HCT116 (cell line): ENCODE results near the gene SECISBP2L. TPM values are rescaled to one million over a fixed set of nuclear protein-coding genes. Genes with fewer than 3 reads are reported as not detected.
A peak's percentile ranks its signal among the peaks of the same experiment; 100 is the strongest.

Experiments
- ATAC-seq: fragments of 200-7000 bp; cut with Tn5 transposase; 2 replicates; pipeline ENCODE4 v1.9.1; 2020; ENCODE audit warnings: mild to moderate bottlenecking, moderate library complexity
- BruUV-seq: library from RNA; stranded (reverse); fragments of 400-500 nt; replicated peaks from 2 replicates; lab custom pipeline; 2021; lab: Mats Ljungman, UMichigan
- CTCF ChIA-PET: fragments of 300-600 bp; sonication (Branson Sonifier 250); formaldehyde crosslinking; loops from one replicate; lab custom pipeline; 2021; ENCODE audit warnings: antibody characterized with exemption; lab: Charles Lee
- POLR2A ChIA-PET: fragments of 300-600, 350-600 bp; sonication (Branson Sonifier 250); formaldehyde crosslinking; loops from one replicate; lab custom pipeline; 2021; ENCODE audit warnings: antibody characterized with exemption; lab: Charles Lee
- RAD21 ChIA-PET, 2 experiments: fragments of 300-600 bp; sonication (Branson Sonifier 250); formaldehyde crosslinking; loops; one replicate each; lab custom pipeline; 2023; ENCODE audit warnings: low total read pairs in 2 of 2; ENCODE audit not compliant: uncharacterized antibody in 2 of 2, unreplicated experiment in 2 of 2, low non-redundant PET in 1 of 2; lab: Charles Lee
- DNase-seq: peaks from one replicate; pipeline ENCODE4 v3.0.0-alpha.2; 2010; ENCODE audit warnings: low read depth, low spot score
- H2AFZ ChIP-seq: fragments of 200-600 bp; shearing (Covaris generic), sonication (generic); 2 replicates; pipeline ENCODE4 v1.6.1; 2017; ENCODE audit warnings: low read depth, mixed run types, mixed read lengths, antibody characterized with exemption, low read length; ENCODE audit not compliant: poor library complexity, severe bottlenecking
- H3K27ac ChIP-seq: 2 replicates; pipeline ENCODE4 v1.5.1; 2012; ENCODE audit warnings: low read depth, low read length
- H3K27me3 ChIP-seq: fragments of 200-600 bp; sonication (generic); 2 replicates; pipeline ENCODE4 v1.6.1; 2016; ENCODE audit warnings: mixed run types, low read length, mixed read lengths; ENCODE audit not compliant: insufficient read depth
- H3K36me3 ChIP-seq, 2 experiments: fragments of 200-500 bp in 1 of 2; fragments of 200-600 bp in 1 of 2; sonication (Bioruptor generic) in 1 of 2; sonication (generic) in 1 of 2; 2 replicates each; pipeline versions ENCODE4 v1.5.1 to v1.6.1; 2014 to 2016; ENCODE audit warnings: low read length in 2 of 2, inconsistent platforms in 1 of 2, mixed read lengths in 1 of 2, mixed run types in 1 of 2; ENCODE audit not compliant: insufficient read depth in 2 of 2, control insufficient read depth in 1 of 2
- H3K4me1 ChIP-seq, 2 experiments: fragments of 200-600 bp in 1 of 2; sonication (generic) in 1 of 2; 2 replicates each; pipeline versions ENCODE4 v1.5.1 to v1.6.1; 2012 to 2017; ENCODE audit warnings: low read length in 2 of 2, inconsistent platforms in 1 of 2, mild to moderate bottlenecking in 1 of 2, mixed read lengths in 1 of 2, mixed run types in 1 of 2, moderate library complexity in 1 of 2; ENCODE audit not compliant: insufficient read depth in 2 of 2, control insufficient read depth in 1 of 2
- H3K4me2 ChIP-seq: fragments of 200-600 bp; sonication (generic); 2 replicates; pipeline ENCODE4 v1.6.1; 2017; ENCODE audit warnings: mixed run types, low read length, mixed read lengths
- H3K4me3 ChIP-seq, 2 experiments: fragments of 200-600 bp in 1 of 2; sonication (generic) in 1 of 2; replicated peaks in 1 of 2; 2 replicates each; pipeline ENCODE4 v1.5.1; 2011 to 2016; ENCODE audit warnings: low read length in 2 of 2, control low read depth in 1 of 2, low read depth in 1 of 2, mild to moderate bottlenecking in 1 of 2, mixed read lengths in 1 of 2, mixed run types in 1 of 2
- H3K79me2 ChIP-seq: fragments of 200-600 bp; sonication (generic); 2 replicates; pipeline ENCODE4 v1.6.1; 2017; ENCODE audit warnings: mild to moderate bottlenecking, mixed run types, low read length, moderate library complexity, mixed read lengths; ENCODE audit not compliant: insufficient read depth
- H3K9ac ChIP-seq: fragments of 200-600 bp; sonication (generic); 2 replicates; pipeline ENCODE4 v1.6.1; 2016; ENCODE audit warnings: low read length, mixed read lengths
- H3K9me2 ChIP-seq: fragments of 200-600 bp; sonication (generic), shearing (Covaris generic); 2 replicates; pipeline ENCODE4 v1.6.1; 2017; ENCODE audit warnings: mixed run types, mild to moderate bottlenecking, moderate library complexity; ENCODE audit not compliant: insufficient read depth
- H3K9me3 ChIP-seq, 2 experiments: fragments of 200-500 bp in 1 of 2; fragments of 200-600 bp in 1 of 2; sonication (Bioruptor generic) in 1 of 2; sonication (generic) in 1 of 2; 2 replicates each; pipeline ENCODE4 v1.6.1; 2014 to 2017; ENCODE audit warnings: low read length in 2 of 2, mixed read lengths in 2 of 2, inconsistent platforms in 1 of 2, low read depth in 1 of 2, mild to moderate bottlenecking in 1 of 2, mixed run types in 1 of 2, moderate library complexity in 1 of 2; ENCODE audit not compliant: control insufficient read depth in 1 of 2, insufficient read depth in 1 of 2
- H4K20me1 ChIP-seq: fragments of 200-600 bp; sonication (generic), shearing (Covaris generic); 2 replicates; pipeline ENCODE4 v1.6.1; 2017; ENCODE audit warnings: mixed run types, mild to moderate bottlenecking, moderate library complexity; ENCODE audit not compliant: insufficient read depth
- CEBPB ChIP-seq: IDR thresholded peaks from 2 replicates; pipeline ENCODE4 v1.6.1; 2012; ENCODE audit warnings: low read depth
- ELF1 ChIP-seq: IDR thresholded peaks from 2 replicates; pipeline ENCODE4 v1.6.1; 2012; ENCODE audit warnings: low read depth, borderline replicate concordance
- JUND ChIP-seq: IDR thresholded peaks from 2 replicates; pipeline ENCODE4 v1.6.1; 2012
- MAX ChIP-seq: IDR thresholded peaks from 2 replicates; pipeline ENCODE4 v1.6.1; 2012
- RAD21 ChIP-seq: IDR thresholded peaks from 2 replicates; pipeline ENCODE4 v1.6.1; 2012; ENCODE audit warnings: low read depth, mild to moderate bottlenecking
- REST ChIP-seq: IDR thresholded peaks from 2 replicates; pipeline ENCODE4 v1.6.1; 2012; ENCODE audit warnings: low read depth
- SIN3A ChIP-seq: IDR thresholded peaks from 2 replicates; pipeline ENCODE4 v1.6.1; 2012; ENCODE audit warnings: low read depth
- SP1 ChIP-seq: IDR thresholded peaks from 2 replicates; pipeline ENCODE4 v1.6.1; 2012; ENCODE audit warnings: low read depth
- ZFX ChIP-seq: fragments of 450-650 bp; IDR thresholded peaks from 2 replicates; pipeline ENCODE4 v1.6.1; 2017
- intact Hi-C: fragments of 100-400 bp; cut with micrococcal nuclease; formaldehyde crosslinking; loops from 2 replicates; pipeline ENCODE4 v1.10.0; 2022
- total RNA-seq: library from RNA; stranded (reverse); gene quantifications from one replicate; pipeline ENCODE4 v1.2.1, GENCODE V29; 2021; ENCODE audit not compliant: unreplicated experiment

The SECISBP2L gene
- total RNA-seq, 1 experiment from 2014 or later: 22.9 TPM

- Histone ChIP-seq H3K27ac (no peak overlapping the region; the same call in 1 of the 2 replicates), H4K20me1 (no peaks in the 10 kb centered on the region), H2AFZ (peak overlapping the region; percentile 98), H3K9ac (no peak overlapping the region; the same call in 1 of the 2 replicates), H3K4me2 (peak overlapping the region; percentile 92), H3K9me3 (no peaks in the 10 kb centered on the region), H3K4me1 (peaks cover 4 to 18% of the 10 kb centered on the region in 2 experiments; a peak in 3 of 4 replicates), H3K79me2 (no peaks in the 10 kb centered on the region), H3K9me2 (no peaks in the 10 kb centered on the region; the same call in 1 of the 2 replicates), H3K4me3 (peak overlapping the region; percentile 48 to 60), H3K36me3 (no peaks in the 10 kb centered on the region), H3K27me3 (no peaks in the 10 kb centered on the region)
- ATAC-seq (peak; percentile 46), DNase-seq (no peak)
- BruUV-seq: no TSS peak
- ChIA-PET CTCF (interaction anchor here (4.2 kb wide), 1 partner anchor 101 kb away, joined by 46 read pairs; no protein-coding TSS in a partner anchor), POLR2A (interaction anchor here (0.5 to 1.7 kb wide), 4 partner anchors 10 to 161 kb away, joined by 3 to 15 read pairs (median 4); partner anchors contain the start of gene EID1), RAD21 (interaction anchor here in 1 of 2 experiments (1.6 kb wide), 1 partner anchor 101 kb away, joined by 4 read pairs; no protein-coding TSS in a partner anchor)
- intact Hi-C loops: loop anchor here (10.0 kb wide), 1 partner anchor 608 kb away; no protein-coding TSS in a partner anchor
- no peak for TF ChIP-seq RAD21
Observed at GRCh38 chr15:48962662-48963523, 83.4 kb downstream of the SECISBP2L start.

GRCh38 chr15:48955967-48956366 lies 90.3 kb downstream of the SECISBP2L start:
- Histone ChIP-seq H3K9me3 (no peaks in the 10 kb centered on the region), H3K4me1 (no peaks in the 10 kb centered on the region), H3K9me2 (no peaks in the 10 kb centered on the region; the same call in 1 of the 2 replicates), H3K9ac (no peak overlapping the region), H2AFZ (no peak overlapping the region), H3K79me2 (no peaks in the 10 kb centered on the region), H3K27me3 (no peaks in the 10 kb centered on the region), H3K27ac (no peak overlapping the region), H3K4me3 (no peak overlapping the region), H4K20me1 (no peaks in the 10 kb centered on the region), H3K4me2 (no peak overlapping the region), H3K36me3 (no peaks in the 10 kb centered on the region)
- ChIA-PET CTCF (no interaction called here), RAD21 (no interaction called here), POLR2A (no interaction called here)
- DNase-seq: no peak
- no TSS peak for BruUV-seq
- intact Hi-C loops: no loop called here
- ATAC-seq: no peak
- TF ChIP-seq JUND (no peak), REST (no peak), ZFX (no peak), CEBPB (no peak), SIN3A (no peak), ELF1 (no peak), MAX (no peak), SP1 (no peak)
